ENCODE results near the gene ANKRD29. TPM values are rescaled to one million over a fixed set of nuclear protein-coding genes. Genes with fewer than 3 reads are reported as not detected.
"Not testable (repeated sequence)": the region's sequence is repeated elsewhere in the genome, so short reads cannot be mapped to it uniquely, and the experiment has no call there.

Gene ANKRD29
- total RNA-seq, 1 donor from 2014 or later = not detected

- Mint-ChIP-seq H3K27me3 (peaks cover 12% of the 10 kb centered on the region), H3K4me1 (no peaks in the 10 kb centered on the region), H3K36me3 (ENCODE audit: low read depth) (no peaks in the 10 kb centered on the region), H3K4me3 (no peak overlapping the region), H3K9me3 (peaks cover 4% of the 10 kb centered on the region), H3K27ac (no peak overlapping the region)
- ATAC-seq (ENCODE audit: low read depth) (no peak), DNase-seq (no peak)
- ChIA-PET POLR2A (no interaction called here), CTCF (no interaction called here)
- TF ChIP-seq, protein P1, sequence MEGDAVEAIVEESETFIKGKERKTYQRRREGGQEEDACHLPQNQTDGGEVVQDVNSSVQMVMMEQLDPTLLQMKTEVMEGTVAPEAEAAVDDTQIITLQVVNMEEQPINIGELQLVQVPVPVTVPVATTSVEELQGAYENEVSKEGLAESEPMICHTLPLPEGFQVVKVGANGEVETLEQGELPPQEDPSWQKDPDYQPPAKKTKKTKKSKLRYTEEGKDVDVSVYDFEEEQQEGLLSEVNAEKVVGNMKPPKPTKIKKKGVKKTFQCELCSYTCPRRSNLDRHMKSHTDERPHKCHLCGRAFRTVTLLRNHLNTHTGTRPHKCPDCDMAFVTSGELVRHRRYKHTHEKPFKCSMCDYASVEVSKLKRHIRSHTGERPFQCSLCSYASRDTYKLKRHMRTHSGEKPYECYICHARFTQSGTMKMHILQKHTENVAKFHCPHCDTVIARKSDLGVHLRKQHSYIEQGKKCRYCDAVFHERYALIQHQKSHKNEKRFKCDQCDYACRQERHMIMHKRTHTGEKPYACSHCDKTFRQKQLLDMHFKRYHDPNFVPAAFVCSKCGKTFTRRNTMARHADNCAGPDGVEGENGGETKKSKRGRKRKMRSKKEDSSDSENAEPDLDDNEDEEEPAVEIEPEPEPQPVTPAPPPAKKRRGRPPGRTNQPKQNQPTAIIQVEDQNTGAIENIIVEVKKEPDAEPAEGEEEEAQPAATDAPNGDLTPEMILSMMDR (IDR thresholded peaks at IDR 0.05) = no peak
- intact Hi-C loops (cut with micrococcal nuclease) = no loop called here
Observed at GRCh38 chr18:23643815-23644490, 18.8 kb downstream of the ANKRD29 start.

DNA sequence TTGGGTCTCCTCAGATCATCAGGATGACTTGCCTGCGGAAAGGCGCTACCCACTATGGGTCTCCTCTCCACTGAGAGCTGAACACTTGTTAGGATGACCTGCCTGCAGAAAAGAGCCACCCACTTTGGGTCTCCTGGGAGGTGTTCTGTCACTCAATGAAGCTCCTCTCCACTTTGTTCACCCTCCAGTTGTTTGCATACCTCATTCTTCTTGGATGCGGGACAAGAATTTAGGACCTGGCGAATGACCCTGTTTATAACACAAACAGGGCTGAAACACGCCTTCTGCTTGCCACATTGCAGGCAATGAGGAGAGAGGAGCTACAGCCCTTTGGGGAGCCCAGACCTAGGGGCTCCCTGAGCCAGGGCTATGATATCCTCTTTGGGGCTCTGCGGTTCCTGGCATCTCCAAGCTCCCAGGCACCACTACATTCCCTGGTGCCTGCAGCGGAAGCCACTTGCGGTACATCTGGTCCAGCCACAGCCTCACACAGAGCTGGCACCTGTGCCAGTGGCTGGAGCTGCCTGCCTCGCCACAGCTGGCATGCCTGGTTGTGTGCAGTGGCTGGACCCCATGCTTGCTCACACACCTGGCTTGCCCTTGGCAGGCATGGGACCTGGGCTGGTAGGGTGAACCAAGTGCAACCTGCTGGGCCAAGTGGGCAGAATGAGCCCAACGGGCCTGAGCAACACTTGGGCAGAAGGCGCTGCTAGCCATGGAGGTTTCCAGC is 20.6 kb downstream of the ANKRD29 start:
- ATAC-seq (ENCODE audit: low read depth) (no peak), DNase-seq (no peak)
- Mint-ChIP-seq H3K9me3 (peaks cover 4% of the 10 kb centered on the region), H3K27ac (no peak overlapping the region), H3K4me1 (no peaks in the 10 kb centered on the region), H3K27me3 (peaks cover 4% of the 10 kb centered on the region), H3K36me3 (ENCODE audit: low read depth) (no peaks in the 10 kb centered on the region), H3K4me3 (no peak overlapping the region)
- POLR2A ChIA-PET = no interaction called here
- TF ChIP-seq, protein P1 (IDR thresholded peaks at IDR 0.05) = no peak
- intact Hi-C loops (cut with micrococcal nuclease) = no loop called here
- CTCF ChIA-PET = no interaction called here

DNA sequence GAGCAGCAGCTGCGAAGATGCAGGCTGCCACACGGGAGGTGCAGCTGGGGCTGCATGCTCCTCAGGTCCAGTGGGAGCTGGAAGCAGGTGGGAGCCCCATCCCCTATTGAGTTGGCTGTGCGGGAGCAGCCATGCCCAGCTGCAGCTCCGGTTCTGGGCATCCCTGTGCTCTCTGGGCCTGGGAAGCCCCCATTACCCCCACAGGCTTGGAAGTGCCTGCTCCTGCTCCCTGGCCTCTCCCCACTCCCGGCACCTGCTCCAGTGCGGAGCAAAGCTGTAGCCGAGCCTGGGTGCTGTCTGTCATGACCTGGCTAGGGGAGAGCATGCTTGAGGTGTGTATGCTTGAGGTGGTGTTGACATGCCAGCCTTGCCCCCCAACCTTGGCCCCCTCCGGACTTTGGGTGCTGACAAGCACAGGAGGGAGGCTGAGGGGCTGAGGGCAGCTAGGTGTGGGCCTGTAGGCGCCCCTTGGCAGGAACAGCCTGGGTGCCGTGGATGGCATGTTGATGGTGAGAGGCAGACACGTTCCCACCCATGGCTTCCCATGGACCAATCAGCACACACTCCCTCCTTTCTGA is 21.5 kb downstream of the ANKRD29 start:
- Mint-ChIP-seq H3K4me1 (no peaks in the 10 kb centered on the region), H3K27ac (no peak overlapping the region), H3K9me3 (peaks cover 4% of the 10 kb centered on the region), H3K27me3 (peaks cover 2% of the 10 kb centered on the region), H3K36me3 (ENCODE audit: low read depth) (no peaks in the 10 kb centered on the region), H3K4me3 (no peak overlapping the region)
- TF ChIP-seq, protein P1 (IDR thresholded peaks at IDR 0.05) = no peak
- POLR2A ChIA-PET = no interaction called here
- DNase-seq (no peak), ATAC-seq (ENCODE audit: low read depth) (no peak)
- CTCF ChIA-PET = no interaction called here
- intact Hi-C loops (cut with micrococcal nuclease) = no loop called here

DNA sequence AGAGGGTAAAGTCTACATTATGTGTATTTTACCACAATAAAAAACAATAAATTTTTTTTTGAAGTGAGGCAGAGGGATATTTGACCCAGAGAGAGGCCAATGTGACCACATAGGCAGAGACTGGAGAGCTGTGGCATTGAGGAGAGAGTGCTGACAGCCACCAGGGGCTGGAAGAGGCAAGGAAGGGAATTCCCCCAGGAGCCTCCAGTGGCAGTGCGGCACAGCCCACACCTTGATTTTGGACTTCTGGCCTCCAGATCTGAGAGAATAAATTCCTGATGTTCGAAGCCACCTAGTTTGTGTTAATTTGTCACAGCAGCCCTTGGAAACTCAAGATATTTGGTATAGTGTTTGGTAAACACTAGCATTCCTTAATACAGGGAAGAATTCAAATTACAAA is 22.7 kb downstream of the ANKRD29 start:
- H3K4me3 Mint-ChIP-seq = no peak overlapping the region
- peaks cover 4% of the 10 kb centered on the region for H3K9me3 Mint-ChIP-seq
- POLR2A ChIA-PET = no interaction called here
- CTCF ChIA-PET = no interaction called here
- H3K4me1 Mint-ChIP-seq = no peaks in the 10 kb centered on the region
- TF ChIP-seq, protein P1 (IDR thresholded peaks at IDR 0.05) = no peak
- H3K27me3 Mint-ChIP-seq = peaks cover 4% of the 10 kb centered on the region
- no peaks in the 10 kb centered on the region for H3K36me3 Mint-ChIP-seq (ENCODE audit: low read depth)
- H3K27ac Mint-ChIP-seq = no peak overlapping the region
- ATAC-seq (ENCODE audit: low read depth) = no peak
- DNase-seq = no peak
- intact Hi-C loops (cut with micrococcal nuclease) = no loop called here

- H3K36me3 Mint-ChIP-seq (ENCODE audit: low read depth); H3K4me3 Mint-ChIP-seq; DNase-seq; ATAC-seq (ENCODE audit: low read depth); intact Hi-C loops (cut with micrococcal nuclease); H3K27me3 Mint-ChIP-seq; H3K9me3 Mint-ChIP-seq; CTCF ChIA-PET; H3K4me1 Mint-ChIP-seq; POLR2A ChIA-PET; H3K27ac Mint-ChIP-seq: not testable (repeated sequence)
Observed at GRCh38 chr18:23636433-23636832, 26.3 kb downstream of the ANKRD29 start.

Measured in activated B cell treated with CpG ODN at 0.5 μM for 24 hours (primary cell).